COLO829 (cell line): ENCODE results near the gene CELF2.
"Not testable (repeated sequence)": the region's sequence is repeated elsewhere in the genome, so short reads cannot be mapped to it uniquely, and the experiment has no call there.

Experiments
- DNase-seq: peaks from one replicate; pipeline ENCODE4 v3.0.0; 2012; ENCODE audit warnings: low spot score

Gene CELF2

DNA sequence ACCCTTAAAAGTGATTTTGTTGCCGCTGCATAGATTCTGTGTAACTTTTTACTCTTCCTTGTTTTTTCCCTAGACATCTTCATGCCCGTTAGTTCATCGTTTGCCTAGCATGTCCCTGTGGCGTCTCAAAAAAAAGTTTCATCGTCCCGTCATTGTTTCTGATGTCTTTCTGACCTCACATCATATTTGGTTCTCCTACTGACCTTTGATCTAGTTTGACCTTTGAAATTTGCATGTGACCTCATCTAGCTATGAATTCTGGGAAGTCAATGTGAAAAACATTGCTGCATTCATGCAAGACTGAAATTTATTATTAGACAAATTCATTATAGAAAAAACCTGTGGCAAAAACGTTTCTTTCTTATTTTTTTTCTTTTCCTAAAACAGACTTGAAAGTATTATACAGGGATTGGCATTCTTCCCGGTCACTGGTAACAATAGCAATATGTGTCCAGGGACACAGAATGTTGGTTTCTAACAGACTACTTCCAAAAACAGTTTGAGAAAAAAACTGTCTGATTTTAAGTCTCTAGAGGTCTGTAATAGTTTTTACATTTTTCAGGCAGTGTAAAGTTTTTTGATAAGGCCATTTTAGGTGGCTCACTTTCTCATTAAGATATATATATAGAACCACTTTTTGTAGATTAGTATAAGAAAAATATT, 312.8 kb downstream of the CELF2 start:
- DNase-seq, result peak; percentile 29

DNA sequence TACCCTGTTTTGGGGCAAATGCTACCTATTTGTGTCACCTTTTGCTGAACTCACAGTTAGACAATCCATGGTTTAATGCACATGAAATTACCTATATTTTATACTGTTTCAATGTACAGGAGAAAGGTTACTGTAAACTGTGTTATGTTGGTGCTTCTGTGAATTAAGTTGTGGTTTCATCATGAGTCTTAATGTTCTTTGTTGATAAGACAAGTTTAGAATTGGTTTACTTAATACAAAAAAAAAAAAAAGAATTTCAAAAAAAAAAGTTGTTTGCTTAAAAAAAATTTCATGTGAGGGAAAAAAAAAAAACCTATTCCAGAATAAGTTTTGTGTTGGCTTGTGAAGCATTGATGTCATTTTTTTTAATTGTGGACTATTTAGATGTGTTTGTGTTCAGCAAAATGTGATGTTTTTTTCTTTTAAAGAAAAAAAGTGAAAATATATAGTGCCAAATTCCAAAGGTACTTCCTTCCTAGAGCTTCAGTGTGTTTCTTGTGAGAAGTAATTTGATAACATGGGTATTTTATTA, 313.4 kb downstream of the CELF2 start:
- DNase-seq, result no peak

DNA sequence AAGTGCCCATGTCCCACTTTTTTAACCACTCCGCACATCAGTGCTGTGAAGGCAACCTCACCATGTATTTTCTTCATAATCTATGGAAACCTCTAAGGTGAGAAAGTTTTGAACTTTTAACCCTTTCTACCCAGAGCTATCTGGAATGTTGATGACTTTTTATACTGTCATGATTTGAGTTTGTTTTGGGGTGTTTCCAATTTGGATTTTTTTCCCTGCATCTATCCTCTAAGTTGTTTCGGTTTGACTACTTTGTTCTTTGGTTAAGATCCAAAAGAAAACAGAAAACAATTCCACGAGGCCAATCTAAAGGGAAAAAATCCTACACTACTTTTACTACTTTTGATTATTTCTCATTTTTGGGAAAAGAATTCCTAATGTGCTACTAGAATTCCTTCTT, 314.1 kb downstream of the CELF2 start:
- no peak for DNase-seq

DNA sequence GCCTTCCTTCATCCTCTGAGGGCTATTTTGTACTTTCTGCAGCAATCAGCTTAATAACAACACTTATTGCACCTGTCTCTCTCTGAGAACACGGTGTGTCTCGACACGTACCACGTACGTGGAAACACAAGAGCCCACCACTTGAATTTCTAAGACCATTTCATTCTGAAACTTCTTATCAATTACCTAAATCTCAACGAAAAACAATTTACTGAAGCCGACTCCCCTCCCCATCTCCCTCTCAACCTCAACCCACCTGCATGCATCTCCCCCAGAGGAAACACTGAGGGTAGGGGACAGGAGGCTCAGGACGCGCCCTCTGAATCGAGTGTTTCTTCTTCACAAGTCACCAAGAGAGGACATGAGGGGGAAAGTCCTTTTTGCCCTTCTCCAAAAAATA, 315.2 kb downstream of the CELF2 start:
- no peak for DNase-seq

DNA sequence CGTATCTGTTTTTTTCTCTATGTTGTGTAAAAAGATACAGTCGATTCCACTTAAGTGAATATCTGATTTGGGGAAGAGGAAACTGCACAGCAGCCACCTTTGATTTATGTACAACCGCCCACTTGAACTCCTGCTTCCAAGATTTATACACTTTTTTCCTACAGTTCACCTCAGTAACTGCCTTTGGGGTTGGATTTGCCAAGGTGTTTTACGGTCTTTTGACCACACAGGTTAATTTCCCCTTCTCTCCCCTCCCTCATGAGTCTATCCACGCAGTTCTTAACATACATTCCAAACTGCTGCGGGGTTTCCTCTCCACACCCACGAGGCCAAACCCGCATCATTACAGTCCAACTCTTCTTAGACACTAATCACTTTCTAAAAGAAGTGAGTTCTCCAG, 316.8 kb downstream of the CELF2 start:
- no peak for DNase-seq

DNA sequence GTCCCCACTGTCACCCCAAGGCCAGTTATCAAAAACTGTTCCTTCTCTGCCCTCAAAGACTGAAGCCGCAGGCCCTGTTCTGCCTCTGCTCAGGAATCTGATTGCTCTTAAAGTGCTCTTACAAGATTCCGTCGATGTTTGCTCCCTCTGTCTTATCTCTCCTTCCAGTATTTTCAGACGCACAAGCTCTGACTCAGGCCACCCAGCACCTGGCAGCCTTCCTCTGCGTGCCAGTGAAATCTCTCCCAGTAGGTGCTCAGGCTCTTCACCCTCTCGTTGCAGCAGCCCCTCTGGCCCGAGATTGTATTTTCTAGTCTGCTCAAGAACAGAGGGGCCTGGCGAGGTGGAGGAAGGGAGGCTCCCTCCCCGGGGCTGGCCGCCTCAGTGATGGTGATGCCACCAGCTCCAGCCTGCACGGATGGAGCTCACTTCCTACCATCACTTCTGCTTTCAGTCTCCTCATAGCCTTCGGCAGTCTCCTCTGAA, 317.5 kb downstream of the CELF2 start:
- no peak for DNase-seq

DNA sequence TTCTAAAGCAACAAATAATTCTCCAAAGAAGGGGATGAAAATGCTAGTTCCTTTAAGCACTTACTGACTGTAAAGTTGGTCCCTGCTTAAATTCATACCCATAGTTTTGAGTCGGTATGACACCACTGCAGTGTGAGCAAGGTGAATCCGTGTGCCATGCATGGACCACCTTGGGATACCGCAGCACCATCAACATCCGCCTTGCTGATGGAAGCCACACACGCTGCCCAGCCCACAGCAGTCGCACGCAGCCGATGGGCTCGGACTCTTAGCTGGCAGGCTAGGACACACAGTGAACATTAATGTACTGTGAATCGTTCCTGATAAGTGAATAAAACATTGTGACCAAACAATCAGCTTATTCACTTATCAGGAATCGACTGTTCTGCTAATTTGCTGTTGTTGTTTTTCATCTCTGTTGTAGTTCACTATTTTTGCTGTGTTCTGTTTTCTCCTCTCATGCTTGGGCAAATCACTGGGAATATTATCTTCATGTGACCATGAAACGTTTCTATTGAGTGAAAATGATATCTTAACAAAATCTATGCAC, 318.3 kb downstream of the CELF2 start:
- DNase-seq, result peak; percentile 45

DNA sequence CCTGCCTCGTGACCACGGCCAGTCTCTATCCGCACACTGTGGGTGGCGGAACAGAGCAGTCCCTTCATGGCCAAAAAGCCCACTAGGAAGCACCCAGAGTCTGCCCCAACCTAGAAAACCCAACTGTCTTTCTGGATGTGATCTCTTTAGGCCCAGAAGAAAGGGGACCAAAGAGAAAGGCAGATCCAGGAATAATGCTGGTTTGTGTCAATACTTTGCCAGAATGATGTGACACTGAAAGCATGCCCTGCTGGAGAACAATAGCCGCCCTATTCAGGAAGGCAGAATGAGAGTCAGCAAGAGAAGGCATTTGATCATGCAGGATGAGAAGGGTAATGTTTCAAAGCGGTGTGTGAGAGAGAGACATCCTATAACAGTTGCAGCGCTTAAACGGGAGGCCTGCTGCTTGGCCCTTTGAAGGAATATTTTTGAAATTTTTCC, 319.1 kb downstream of the CELF2 start:
- peak; percentile 84 for DNase-seq

DNA sequence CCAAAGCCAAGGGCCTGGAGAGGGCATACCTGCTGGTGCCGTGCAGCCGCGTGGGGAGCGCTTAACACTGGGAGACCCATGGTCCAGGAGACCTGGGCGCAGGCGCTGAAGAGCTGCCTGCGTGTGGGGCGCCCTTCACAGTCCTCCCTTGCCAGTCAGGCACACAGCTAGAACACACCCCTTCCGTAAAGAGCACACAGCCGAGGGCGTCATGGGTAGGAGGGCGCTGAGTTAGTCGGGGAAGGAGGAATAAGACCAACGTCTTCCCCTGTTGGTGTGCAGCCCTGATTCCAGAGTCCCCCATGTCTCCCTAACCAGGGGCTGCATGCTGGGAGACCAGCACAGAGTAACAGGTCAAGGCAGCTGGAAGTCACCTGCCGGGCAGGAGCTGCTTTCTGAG, 319.8 kb downstream of the CELF2 start:
- no peak for DNase-seq

DNA sequence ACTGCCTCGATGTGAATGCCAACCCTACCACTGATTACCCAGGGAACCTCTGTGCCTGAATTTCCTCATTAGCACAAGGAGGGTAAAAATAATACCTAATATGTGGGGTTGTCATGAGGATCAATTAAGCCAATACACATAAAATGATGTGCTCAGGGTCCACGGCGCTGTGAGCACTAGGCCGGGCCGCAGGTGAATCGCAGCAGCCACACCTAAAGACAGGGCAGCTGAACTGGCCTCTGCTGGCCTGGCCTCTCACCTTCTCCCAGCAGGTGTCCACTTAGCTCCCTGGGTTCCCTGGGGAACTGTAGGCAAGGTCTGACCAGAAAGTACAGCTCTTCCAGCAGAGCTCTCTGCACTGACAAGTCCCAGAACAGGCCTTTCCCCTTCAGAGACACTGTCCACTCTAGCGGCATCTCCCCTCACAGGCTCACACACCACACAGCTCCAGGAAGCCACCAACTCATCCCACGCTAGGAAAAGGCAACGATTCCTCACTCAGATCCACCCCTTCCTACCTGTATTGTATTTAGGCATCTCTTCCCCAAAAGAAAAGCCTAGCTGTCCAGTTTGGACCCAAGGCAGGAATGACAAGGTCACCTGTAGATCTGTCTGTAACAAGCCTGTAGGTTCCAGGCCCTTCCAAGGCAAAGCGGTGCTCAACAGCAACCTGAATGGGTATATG, 320.6 kb downstream of the CELF2 start:
- no peak for DNase-seq

DNA sequence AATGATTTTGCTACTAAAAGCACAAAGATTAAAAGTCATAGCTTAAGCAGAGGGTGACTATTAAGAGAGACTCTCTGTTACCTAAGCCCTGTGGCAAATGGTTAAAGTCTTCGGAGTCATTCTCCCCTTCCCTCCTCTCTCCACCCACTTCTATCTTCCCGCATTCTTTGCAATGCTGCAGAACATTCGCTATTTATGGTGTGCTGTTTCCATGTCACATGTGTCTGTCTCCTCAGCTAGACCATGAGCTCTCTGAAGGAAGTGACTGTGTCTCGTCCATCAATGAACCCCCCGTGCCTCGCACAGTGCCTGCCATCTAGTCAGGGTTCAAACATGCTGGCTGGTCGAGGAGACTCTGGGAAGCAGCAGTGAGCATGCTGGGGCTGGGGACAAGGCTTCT, 321.3 kb downstream of the CELF2 start:
- no peak for DNase-seq

DNA sequence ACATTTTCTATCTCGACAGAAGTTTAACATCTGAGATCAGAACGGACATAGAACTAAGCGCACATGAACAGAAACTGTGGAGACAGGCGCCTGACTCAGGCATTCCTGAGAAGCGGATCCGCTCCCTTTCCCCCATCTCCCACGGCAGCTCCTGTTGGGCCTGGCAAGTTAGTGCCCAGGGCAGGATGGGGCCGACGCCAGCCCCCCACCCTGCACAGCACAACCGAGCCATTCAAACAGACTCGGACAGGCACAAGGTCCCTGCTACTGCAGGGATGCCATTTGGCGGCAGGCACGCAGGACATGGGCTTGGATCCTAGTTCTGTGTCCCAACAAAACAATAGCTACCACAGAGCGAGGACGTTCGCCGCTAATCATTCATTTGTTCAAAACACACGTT, 322.0 kb downstream of the CELF2 start:
- no peak for DNase-seq

DNA sequence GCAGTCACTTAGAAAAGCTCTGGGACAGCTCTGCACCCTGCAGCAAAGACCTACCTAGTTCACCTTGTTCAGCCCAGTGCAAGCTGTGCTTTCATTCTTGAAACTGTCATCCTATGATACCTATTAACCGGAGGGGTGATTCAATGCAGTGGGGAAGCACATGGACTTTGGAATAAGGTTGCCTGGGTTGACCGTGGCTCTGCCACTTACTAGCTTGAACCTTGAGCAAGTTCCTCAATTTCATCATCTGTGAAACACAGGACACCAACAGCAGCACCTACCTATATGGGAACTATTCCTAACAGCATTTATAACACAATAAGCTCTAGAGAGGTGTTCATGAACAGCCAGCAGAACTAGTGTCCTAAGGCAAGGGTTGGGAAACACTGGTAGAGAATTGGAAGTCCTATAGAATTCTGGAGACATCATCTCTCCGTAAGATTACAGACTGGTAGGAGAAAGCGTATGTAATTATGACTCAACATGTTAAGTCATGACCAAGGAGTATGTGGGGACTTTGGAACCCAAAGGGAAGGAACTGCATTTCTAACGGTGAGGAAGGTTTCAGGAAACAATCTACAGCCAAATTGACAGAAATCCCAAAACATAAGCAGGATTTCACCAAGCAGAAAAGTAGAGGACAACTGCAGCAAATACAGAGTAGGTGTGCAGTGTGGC, 323.8 kb downstream of the CELF2 start:
- DNase-seq, result no peak

DNA sequence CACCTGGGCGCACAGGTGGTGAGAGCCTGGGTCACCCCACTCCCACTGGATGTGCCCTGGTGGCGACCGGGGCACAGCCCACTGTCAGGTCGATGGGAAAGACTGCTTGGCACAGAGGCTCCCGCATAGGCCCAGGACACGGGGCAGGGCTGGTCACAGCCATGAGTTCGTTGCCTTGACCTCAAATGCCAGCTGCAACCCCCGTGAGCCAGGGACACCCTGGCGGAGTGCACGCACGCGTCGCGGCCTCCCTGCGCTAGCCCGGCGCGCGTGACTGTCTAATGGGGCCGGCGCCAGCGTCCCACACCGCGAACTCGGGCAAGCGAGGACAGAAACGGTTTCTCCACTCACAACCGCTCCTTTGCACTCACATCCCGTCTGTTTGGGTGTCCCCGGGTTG, 326.4 kb downstream of the CELF2 start:
- DNase-seq, result no peak

DNA sequence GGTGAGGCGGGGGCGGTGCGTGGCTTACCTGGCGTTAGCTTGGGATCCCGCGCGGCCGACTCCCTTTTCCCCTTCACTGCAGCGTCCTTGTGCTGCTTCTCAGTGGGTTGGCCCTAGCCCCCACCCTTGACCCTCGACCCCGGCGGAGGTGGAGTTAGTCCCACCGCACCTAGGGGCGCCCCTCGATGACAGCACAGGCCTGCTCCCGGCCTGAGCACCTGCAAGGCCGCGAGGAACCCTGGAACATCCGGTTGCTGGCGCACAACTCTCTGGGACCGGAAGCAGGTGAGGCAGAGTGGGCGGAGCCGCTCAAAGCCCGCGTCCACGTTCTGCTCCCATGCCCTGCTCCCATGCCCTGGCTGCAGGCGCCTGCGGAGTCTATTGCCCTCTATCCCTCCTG, 326.9 kb downstream of the CELF2 start:
- no peak for DNase-seq

DNA sequence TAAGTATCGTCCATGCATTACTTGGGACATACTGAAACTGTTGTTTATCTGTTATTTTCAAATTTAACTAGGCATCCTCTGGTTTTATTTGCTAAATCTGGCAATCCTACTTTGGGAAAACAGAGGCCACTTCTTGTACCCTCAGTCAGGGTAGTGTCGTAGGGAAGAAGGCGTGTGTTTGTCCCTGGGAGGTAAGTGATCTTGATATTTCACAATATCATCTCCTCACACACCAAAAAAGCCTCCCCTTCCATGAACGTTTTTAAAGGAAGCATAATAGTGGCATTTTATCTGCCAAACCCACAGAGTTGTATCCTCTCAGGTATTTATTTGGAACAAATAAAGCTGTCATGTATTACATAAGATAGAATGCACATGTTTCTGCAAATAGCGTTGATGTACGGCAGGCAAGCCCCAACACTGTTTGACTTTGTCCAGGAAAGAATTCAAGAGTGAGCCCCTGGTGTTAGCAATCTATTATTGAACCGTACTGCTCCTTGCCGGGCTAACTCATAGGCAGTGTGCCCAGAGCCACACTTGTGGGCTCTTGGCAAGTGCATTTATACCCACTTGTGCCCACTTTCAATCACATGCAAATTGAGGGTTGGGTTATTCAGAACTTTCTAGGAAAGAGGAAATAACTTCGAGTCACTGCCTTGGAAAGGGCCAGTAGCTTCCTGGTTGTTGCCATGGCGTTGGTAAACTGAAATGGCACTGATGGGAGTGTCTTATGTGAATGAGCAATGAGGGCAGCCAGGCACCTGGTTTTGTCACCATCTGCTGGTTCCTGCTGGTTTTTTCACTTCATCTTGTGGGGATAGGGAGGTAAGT, 327.8 kb downstream of the CELF2 start:
- peak; percentile 10 for DNase-seq

DNA sequence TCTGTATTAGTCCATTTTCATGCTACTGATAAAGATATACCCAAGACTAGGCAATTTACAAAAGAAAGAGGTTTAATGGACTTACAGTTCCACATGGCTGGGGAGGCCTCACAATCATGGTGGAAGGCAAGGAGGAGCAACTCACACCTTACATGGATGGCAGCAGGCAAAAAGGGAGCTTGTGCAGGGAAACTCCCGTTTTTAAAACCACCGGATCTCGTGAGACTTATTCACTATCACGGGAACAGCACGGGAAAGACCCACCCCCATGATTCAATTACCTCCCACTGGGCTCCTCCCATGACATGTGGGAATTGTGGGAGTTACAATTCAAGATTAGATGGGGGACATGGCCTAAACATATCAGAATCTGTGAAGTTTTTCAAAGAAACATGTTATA, 329.9 kb downstream of the CELF2 start:
- not testable (repeated sequence) for DNase-seq

DNA sequence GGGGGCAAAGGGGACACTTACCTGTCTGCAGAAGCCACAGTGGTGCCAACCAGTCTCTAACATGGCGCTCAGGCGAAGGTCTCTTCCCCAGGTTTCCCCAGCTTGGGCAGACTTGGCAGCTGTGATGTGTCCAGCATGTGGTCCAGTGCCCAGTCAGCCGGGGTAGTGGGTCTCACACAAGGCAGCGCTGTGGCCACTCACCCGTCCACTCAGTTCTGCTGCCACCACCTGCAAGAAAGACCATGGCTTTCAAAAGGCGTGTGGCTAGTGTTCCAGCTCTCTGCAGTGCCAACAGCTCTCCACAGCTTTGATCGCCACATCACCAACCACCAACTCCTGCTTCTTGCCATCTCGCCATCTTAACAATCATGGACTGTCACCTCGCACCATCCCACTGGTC, 334.1 kb downstream of the CELF2 start:
- DNase-seq, result no peak

DNA sequence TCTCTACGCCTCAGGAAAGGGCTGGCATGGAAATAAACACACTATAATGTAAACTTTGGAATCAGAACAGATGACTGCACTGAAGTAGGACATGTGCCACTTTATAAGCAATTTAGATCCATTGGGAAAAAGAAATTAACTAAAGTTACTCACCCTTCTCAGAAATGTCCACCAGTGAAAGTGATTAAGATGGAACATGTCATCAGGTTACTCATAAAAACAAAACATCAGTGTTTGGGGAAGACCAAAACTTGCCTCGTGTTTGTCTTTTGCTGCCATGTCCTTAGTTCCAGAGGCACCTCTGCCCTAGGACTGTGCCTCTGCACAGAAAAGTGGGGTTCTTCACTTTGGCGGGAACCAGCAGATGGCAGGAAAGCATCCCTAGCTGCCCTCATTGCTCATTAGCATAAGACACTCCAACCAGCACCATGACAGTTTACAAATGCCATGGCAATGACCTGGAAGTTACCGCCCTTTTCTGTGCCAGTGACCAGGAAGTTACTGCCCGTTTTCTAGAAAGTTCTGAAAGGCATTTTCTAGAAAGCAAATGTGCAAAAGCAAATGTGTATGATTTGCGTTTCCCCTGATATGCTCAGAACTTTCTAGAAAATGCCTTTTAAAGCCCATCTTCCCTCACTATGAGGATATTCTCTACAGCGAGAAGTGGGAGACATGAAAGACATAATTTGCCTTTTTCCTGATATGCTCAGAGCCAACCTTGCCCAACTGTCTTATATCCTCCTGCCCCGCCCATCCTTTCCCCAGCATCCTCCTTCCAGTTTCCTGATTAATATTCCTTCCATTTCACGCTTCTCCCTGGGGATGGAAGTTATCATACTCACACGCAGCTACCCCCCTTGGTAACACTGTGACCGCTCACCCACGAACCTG, 335.6 kb downstream of the CELF2 start:
- DNase-seq, result no peak

DNA sequence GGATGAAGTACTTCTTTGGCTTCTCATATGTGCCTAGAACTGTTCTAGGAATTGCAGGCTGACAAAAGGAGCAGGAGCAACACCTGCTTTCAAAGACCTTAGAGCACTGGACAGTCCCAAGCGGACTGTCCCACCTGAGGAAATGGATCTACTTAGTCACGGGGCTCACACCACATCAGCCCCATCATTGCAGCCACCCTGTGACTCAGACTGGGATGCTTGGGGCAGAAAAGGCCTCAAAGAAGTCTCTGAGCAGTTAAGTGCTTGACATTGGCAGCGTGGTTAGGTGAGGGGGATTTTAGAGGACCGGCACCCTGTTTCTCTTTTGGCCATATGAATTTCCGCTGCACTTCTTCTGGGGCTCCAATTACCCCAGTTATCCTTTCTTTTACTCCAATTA, 337.2 kb downstream of the CELF2 start:
- DNase-seq, result no peak

DNA sequence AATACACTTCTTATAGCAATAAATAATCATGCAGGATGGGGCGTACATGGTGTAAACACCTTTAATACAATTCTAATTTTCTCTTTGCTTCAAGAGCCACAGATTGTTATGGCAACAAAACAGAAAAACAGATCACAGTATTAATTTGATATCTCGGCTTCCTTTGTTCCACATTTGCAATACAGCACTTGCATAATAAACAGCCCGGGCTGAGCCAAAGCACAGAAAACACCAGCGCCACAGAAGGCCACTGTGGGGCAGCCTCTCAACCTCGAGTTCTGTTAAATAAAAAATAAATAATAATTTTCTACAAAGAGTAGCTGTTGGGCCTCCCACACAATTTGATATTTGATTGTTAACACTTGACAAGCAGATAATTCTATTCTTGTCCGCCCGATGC, 337.9 kb downstream of the CELF2 start:
- no peak for DNase-seq
